Glutamatergic neuron (in vitro differentiated cells): ENCODE data around the gene NABP2. TPM values are rescaled to one million over a fixed set of nuclear protein-coding genes. Genes with fewer than 3 reads are reported as not detected.
A peak's percentile ranks its signal among the peaks of the same experiment; 100 is the strongest.

Experiments used
- DNase-seq: peaks from one replicate; pipeline ENCODE4 v3.0.0; 2022
- H3K27ac Mint-ChIP-seq: one replicate; pipeline ENCODE4 v1.8.0; 2020; ENCODE audit warnings: mild to moderate bottlenecking, mixed read lengths, inconsistent platforms; ENCODE audit not compliant: unreplicated experiment
- H3K27me3 Mint-ChIP-seq: one replicate; pipeline ENCODE4 v1.8.0; 2020; ENCODE audit warnings: mild to moderate bottlenecking, moderate library complexity, mixed read lengths, inconsistent platforms; ENCODE audit not compliant: unreplicated experiment
- H3K36me3 Mint-ChIP-seq: one replicate; pipeline ENCODE4 v1.8.0; 2020; ENCODE audit warnings: mild to moderate bottlenecking, mixed read lengths, inconsistent platforms; ENCODE audit not compliant: unreplicated experiment
- H3K4me1 Mint-ChIP-seq: one replicate; pipeline ENCODE4 v1.8.0; 2020; ENCODE audit warnings: mild to moderate bottlenecking, low read depth, mixed read lengths, inconsistent platforms; ENCODE audit not compliant: unreplicated experiment
- H3K4me3 Mint-ChIP-seq: one replicate; pipeline ENCODE4 v1.8.0; 2020; ENCODE audit warnings: mild to moderate bottlenecking, mixed read lengths, inconsistent platforms; ENCODE audit not compliant: unreplicated experiment
- H3K9me3 Mint-ChIP-seq: one replicate; pipeline ENCODE4 v1.8.0; 2020; ENCODE audit warnings: mild to moderate bottlenecking, moderate library complexity, mixed read lengths, inconsistent platforms; ENCODE audit not compliant: unreplicated experiment
- CTCF ChIP-seq: fragments of 200-600 bp; sonication (generic); IDR thresholded peaks from one replicate; pipeline ENCODE4 v1.5.0; 2021; ENCODE audit not compliant: partially characterized antibody, unreplicated experiment
- total RNA-seq: library from RNA; stranded (reverse); fragmentation: NEBNext Ultra II Directional; extraction: Animal tissue kit (Norgen Biotek cat#: 25700); gene quantifications from one replicate; pipeline ENCODE4 v1.2.1, GENCODE V29; 2021; ENCODE audit not compliant: unreplicated experiment

Gene NABP2
- total RNA-seq, 1 donor from 2014 or later = 42.6 TPM

GRCh38 chr12:56221232-56221756, 2.8 kb upstream of the NABP2 start:
- Mint-ChIP-seq H3K4me1 (peaks cover 13% of the 10 kb centered on the region), H3K9me3 (peaks cover 6% of the 10 kb centered on the region), H3K4me3 (peak overlapping the region; percentile 100), H3K36me3 (peaks cover 4% of the 10 kb centered on the region), H3K27me3 (peaks cover 5% of the 10 kb centered on the region), H3K27ac (peak overlapping the region; percentile 92)
- DNase-seq = peak; percentile 49
- no peak for TF ChIP-seq CTCF

GRCh38 chr12:56221757-56222530, 2.2 kb upstream of the NABP2 start, which contains the start of gene RNF41:
TSS of gene RNF41 (minus strand) at chr12:56221922. CDS start at chr12:56214047, 7,875 bp downstream.
- peak; percentile 94 for DNase-seq
- Mint-ChIP-seq H3K27me3 (peaks cover 5% of the 10 kb centered on the region), H3K4me3 (peak within 1 kb of the TSS; percentile 100)

GRCh38 chr12:56222531-56222895, 1.6 kb upstream of the NABP2 start:
- Mint-ChIP-seq H3K4me1 (peaks cover 13% of the 10 kb centered on the region), H3K36me3 (no peaks in the 10 kb centered on the region), H3K4me3 (peak overlapping the region; percentile 100), H3K27me3 (peaks cover 5% of the 10 kb centered on the region), H3K27ac (peak overlapping the region; percentile 92), H3K9me3 (peaks cover 6% of the 10 kb centered on the region)
- TF ChIP-seq CTCF = peak; percentile 5
- DNase-seq = no peak

More at GRCh38 chr12:56221757-56222530, 2.2 kb upstream of the NABP2 start, which contains the start of gene RNF41:
- H3K9me3 Mint-ChIP-seq = peaks cover 6% of the 10 kb centered on the region
- TF ChIP-seq CTCF = peak; percentile 33
- no peaks in the 10 kb centered on the region for H3K36me3 Mint-ChIP-seq
- peak within 1 kb of the TSS; percentile 92 for H3K27ac Mint-ChIP-seq
- H3K4me1 Mint-ChIP-seq = peaks cover 13% of the 10 kb centered on the region

GRCh38 chr12:56223571-56224101, 506 bp upstream of the NABP2 start:
- Mint-ChIP-seq H3K9me3 (peaks cover 6% of the 10 kb centered on the region), H3K36me3 (no peaks in the 10 kb centered on the region), H3K27me3 (peaks cover 5% of the 10 kb centered on the region), H3K4me1 (peaks cover 13% of the 10 kb centered on the region), H3K27ac (peak overlapping the region; percentile 46), H3K4me3 (peak overlapping the region; percentile 72)
- DNase-seq = no peak
- TF ChIP-seq CTCF = no peak

- Mint-ChIP-seq H3K27me3 (peaks cover 5% of the 10 kb centered on the region), H3K27ac (peak overlapping the region; percentile 52), H3K36me3 (no peaks in the 10 kb centered on the region), H3K4me3 (peak overlapping the region; percentile 75), H3K4me1 (peaks cover 13% of the 10 kb centered on the region), H3K9me3 (peaks cover 6% of the 10 kb centered on the region)
- TF ChIP-seq CTCF = no peak
- no peak for DNase-seq
These were observed 812 bp downstream of the NABP2 start for GRCh38 chr12:56224954-56225353.
